Measurements from ENCODE around the gene PRKCA. TPM values are rescaled to one million over a fixed set of nuclear protein-coding genes. Genes with fewer than 3 reads are reported as not detected.

Gene PRKCA
- total RNA-seq, 1 experiment from 2014 or later = 29.5 TPM

GRCh38 chr17:66331038-66331816 is 28.8 kb downstream of the PRKCA start (continued):
- TF ChIP-seq PRDM15 (CRISPR knock-in tag; IDR thresholded peaks at IDR 0.05) (no peak), HMGXB4 (CRISPR knock-in tag; IDR thresholded peaks at IDR 0.05) (no peak), ELF4 (CRISPR knock-in tag; IDR thresholded peaks at IDR 0.05; ENCODE audit: low read depth) (no peak), IRF1 (CRISPR knock-in tag; IDR thresholded peaks at IDR 0.05) (no peak), PRRX2 (CRISPR knock-in tag; IDR thresholded peaks at IDR 0.05) (no peak), ZNF396 (CRISPR knock-in tag; IDR thresholded peaks at IDR 0.05; ENCODE audit: borderline replicate concordance) (no peak), ATF2 (CRISPR knock-in tag; IDR thresholded peaks at IDR 0.05; ENCODE audit: borderline replicate concordance, low read depth) (no peak)

GRCh38 chr17:66335797-66336196 is 33.4 kb downstream of the PRKCA start:
- Mint-ChIP-seq H3K27ac (no peak overlapping the region), H3K4me1 (peaks cover 15% of the 10 kb centered on the region), H3K9me3 (no peaks in the 10 kb centered on the region), H3K36me3 (no peaks in the 10 kb centered on the region), H3K27me3 (ENCODE audit: low read depth) (no peaks in the 10 kb centered on the region), H3K4me3 (no peak overlapping the region)
- POLR2A ChIA-PET = no interaction called here
- DNase-seq (ENCODE audit: low spot score) = no peak
- CTCF ChIA-PET = no interaction called here
- TF ChIP-seq ZNF281 (CRISPR knock-in tag; IDR thresholded peaks at IDR 0.05) (no peak), USF1 (CRISPR knock-in tag; IDR thresholded peaks at IDR 0.05) (no peak), FOXJ3 (CRISPR knock-in tag; IDR thresholded peaks at IDR 0.05; ENCODE audit: borderline replicate concordance) (no peak), GABPB1 (CRISPR knock-in tag; IDR thresholded peaks at IDR 0.05) (no peak), NFYB (CRISPR knock-in tag; conservative IDR thresholded peaks at IDR 0.05; ENCODE audit: low read depth) (no peak), NFATC4 (CRISPR knock-in tag; IDR thresholded peaks at IDR 0.05) (no peak)
- no peak for ATAC-seq

All from WTC11 (cell line).